ENCODE results near the gene SLC7A4. TPM values are rescaled to one million over a fixed set of nuclear protein-coding genes. Genes with fewer than 3 reads are reported as not detected.
"Not testable (repeated sequence)": the region's sequence is repeated elsewhere in the genome, so short reads cannot be mapped to it uniquely, and the experiment has no call there.

Gene SLC7A4
- total RNA-seq, 2 donors from 2014 or later = not detected

GRCh38 chr22:21052715-21053459, 20.5 kb upstream of the SLC7A4 start:
- H3K4me3 Mint-ChIP-seq = no peak overlapping the region
- H3K27ac Mint-ChIP-seq = no peak overlapping the region
- DNase-seq (ENCODE audit: low spot score) = no peak
- no peak for ATAC-seq
- peaks cover 5 to 13% of the 10 kb centered on the region in 2 donors for H3K27me3 Mint-ChIP-seq
- H3K4me1 Mint-ChIP-seq (ENCODE audit: low read depth in 2 of 2) = peaks cover 10 to 11% of the 10 kb centered on the region in 2 donors
- H3K9me3 Mint-ChIP-seq = no peaks in the 10 kb centered on the region
- no peaks in the 10 kb centered on the region for H3K36me3 Mint-ChIP-seq

DNA sequence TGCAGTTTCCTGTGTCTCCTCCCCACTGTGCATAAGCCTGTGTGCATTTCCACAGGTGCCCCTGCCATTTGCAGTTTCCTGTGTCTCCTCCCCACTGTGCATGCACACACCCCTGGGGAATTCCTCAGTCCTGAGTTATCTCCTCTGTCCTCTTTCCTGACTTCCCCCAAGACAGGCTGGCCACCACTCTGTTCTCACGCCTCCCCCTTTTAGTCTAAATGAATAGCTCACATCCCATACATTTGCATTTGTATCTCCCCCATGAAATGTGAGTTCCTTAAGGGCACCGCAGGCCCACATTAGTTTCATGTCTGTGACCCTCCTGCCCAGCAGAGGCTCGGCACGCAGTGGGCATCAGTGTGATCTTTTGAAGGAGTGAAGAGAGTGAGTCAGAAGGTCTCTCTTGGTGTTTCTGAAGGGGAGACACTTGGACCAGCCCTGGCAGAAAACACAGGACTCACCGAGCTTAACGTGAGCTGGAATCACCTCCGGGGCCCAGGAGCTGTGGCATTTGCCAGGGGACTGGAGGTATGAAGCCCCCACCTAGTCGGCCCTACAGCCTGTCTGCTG, 19.6 kb upstream of the SLC7A4 start:
- no peaks in the 10 kb centered on the region for H3K36me3 Mint-ChIP-seq
- ATAC-seq (no peak), DNase-seq (ENCODE audit: low spot score) (no peak)
- H3K4me1 Mint-ChIP-seq (ENCODE audit: low read depth in 2 of 2) = peaks cover 10 to 11% of the 10 kb centered on the region in 2 donors
- no peak overlapping the region for H3K27ac Mint-ChIP-seq
- no peak overlapping the region for H3K4me3 Mint-ChIP-seq
- H3K27me3 Mint-ChIP-seq = peaks cover 5 to 11% of the 10 kb centered on the region in 2 donors
- H3K9me3 Mint-ChIP-seq = no peaks in the 10 kb centered on the region

- Mint-ChIP-seq H3K9me3 (no peaks in the 10 kb centered on the region), H3K36me3 (no peaks in the 10 kb centered on the region), H3K4me1 (ENCODE audit: low read depth in 2 of 2) (peaks cover 5 to 6% of the 10 kb centered on the region in 2 donors), H3K27ac (no peak overlapping the region), H3K4me3 (no peak overlapping the region), H3K27me3 (peaks cover 0 to 4% of the 10 kb centered on the region in 2 donors)
- ATAC-seq (no peak), DNase-seq (ENCODE audit: low spot score) (no peak)
These were observed 18.9 kb upstream of the SLC7A4 start for GRCh38 chr22:21051145-21051830.

- peaks cover 13 to 14% of the 10 kb centered on the region in 2 donors for H3K4me1 Mint-ChIP-seq (ENCODE audit: low read depth in 2 of 2)
- ATAC-seq; H3K27ac Mint-ChIP-seq; H3K9me3 Mint-ChIP-seq; DNase-seq (ENCODE audit: low spot score); H3K27me3 Mint-ChIP-seq; H3K36me3 Mint-ChIP-seq; H3K4me3 Mint-ChIP-seq: not testable (repeated sequence)
These were observed 16.6 kb upstream of the SLC7A4 start for GRCh38 chr22:21048965-21049364.

GRCh38 chr22:21048448-21048847, 16.1 kb upstream of the SLC7A4 start:
- H3K9me3 Mint-ChIP-seq; H3K36me3 Mint-ChIP-seq; H3K4me3 Mint-ChIP-seq; ATAC-seq; H3K27ac Mint-ChIP-seq; DNase-seq (ENCODE audit: low spot score): not testable (repeated sequence)
- H3K27me3 Mint-ChIP-seq = peaks cover 1 to 11% of the 10 kb centered on the region in 2 donors
- H3K4me1 Mint-ChIP-seq (ENCODE audit: low read depth in 2 of 2) = peaks cover 15% of the 10 kb centered on the region in 2 donors

DNA sequence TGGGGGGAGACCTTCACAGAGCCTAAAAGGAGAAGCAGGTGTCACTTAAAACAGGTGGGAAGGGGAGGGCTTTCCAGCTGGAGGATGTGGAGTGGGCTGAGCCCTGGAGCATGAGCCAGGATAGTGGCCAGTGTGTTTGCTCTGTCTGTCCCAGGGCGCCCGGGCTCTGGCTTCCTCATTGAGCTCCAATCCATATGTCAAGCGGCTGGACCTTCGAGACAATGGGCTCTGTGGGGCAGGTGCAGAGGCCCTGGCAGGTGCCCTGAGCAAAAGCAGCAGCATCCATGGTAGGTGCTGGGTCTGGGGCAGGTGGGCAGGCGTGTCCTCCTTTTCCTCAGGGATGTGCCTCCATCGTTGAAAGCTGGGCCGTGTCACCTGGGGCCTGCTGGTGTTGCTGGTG, 15.4 kb upstream of the SLC7A4 start:
- Mint-ChIP-seq H3K27ac (no peak overlapping the region), H3K9me3 (no peaks in the 10 kb centered on the region), H3K4me1 (ENCODE audit: low read depth in 2 of 2) (peaks cover 20 to 21% of the 10 kb centered on the region in 2 donors), H3K36me3 (no peaks in the 10 kb centered on the region), H3K27me3 (peaks cover 8 to 16% of the 10 kb centered on the region in 2 donors), H3K4me3 (no peak overlapping the region)
- ATAC-seq (no peak), DNase-seq (ENCODE audit: low spot score) (no peak)

DNA sequence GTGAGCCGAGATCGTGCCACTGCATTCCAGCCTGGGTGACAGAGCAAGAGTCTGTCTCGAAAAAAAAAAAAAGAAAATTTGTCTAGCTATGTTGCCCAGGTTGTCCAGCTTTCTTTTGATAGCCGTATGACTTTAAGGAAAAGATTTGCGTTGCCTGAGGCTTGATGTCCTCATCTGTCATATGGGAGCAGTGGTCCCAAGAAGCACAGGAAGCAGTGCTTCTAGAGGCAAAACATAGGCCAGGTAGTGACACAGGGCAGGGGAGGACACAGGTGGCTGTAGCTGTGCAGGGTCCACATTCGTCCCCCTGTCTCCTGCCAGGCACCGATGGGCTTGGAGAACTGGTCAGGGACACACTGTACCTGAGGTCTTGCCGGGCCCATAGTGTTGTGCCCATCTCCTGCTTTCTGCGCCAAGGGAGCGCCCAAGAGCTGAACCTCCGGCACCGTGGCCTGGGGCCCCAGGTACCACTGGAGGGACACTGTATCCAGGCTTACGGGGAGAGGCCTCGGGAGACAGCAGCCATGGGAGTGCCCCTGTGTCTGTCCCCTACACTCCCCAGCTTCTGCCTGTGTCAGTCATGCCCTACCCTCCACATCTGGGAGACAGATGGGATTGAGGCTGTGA, 14.8 kb upstream of the SLC7A4 start:
- no peaks in the 10 kb centered on the region for H3K9me3 Mint-ChIP-seq
- H3K36me3 Mint-ChIP-seq = no peaks in the 10 kb centered on the region
- H3K27me3 Mint-ChIP-seq = peaks cover 11 to 16% of the 10 kb centered on the region in 2 donors
- no peak overlapping the region for H3K27ac Mint-ChIP-seq
- H3K4me3 Mint-ChIP-seq = no peak overlapping the region
- DNase-seq (ENCODE audit: low spot score) = no peak
- ATAC-seq = no peak
- H3K4me1 Mint-ChIP-seq (ENCODE audit: low read depth in 2 of 2) = peaks cover 20 to 21% of the 10 kb centered on the region in 2 donors

DNA sequence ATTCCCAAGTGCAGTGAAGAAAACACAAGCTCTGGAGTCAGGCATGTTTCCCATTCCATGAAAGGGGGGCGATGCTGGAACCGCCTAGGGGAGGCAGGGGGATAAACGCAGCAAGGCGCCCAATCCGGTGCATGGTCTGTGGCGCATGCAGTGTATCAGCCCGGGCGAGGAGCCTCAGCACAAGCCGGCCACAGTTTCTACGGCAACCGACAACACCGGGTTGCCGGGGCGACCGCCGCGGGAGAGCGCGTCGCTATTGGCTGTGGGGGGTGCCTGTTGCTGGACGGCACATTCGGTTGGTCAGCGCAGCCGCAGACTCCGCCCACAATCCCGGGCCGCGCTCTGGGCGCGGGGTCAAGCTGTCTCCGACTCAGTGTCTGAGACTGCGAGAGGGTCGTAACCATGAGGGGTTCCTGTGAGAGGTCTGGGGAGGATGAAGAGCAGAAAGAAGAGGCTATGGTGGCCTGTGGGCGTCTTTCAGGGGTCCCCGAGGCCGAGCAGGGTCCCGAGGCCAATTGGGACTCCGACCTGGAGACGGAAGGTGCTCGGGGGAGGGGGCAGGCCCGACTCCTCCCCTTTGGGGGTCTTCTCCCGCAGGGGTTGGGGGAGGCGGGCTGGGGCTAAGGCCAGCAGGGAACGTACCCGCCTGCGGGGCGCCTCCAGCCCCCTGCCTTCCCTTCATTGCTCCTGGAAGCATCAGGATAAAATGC, 13.4 kb upstream of the SLC7A4 start, which contains the start of gene LRRC74B:
Gene LRRC74B (plus strand): TSS at position 362 of the 710 bp plus-strand sequence. CDS start 41 bp downstream, at position 403.
- H3K9me3 Mint-ChIP-seq = no peaks in the 10 kb centered on the region
- peak within 1 kb of the TSS; percentile 60 to 83 for H3K27ac Mint-ChIP-seq
- peaks cover 20 to 21% of the 10 kb centered on the region in 2 donors for H3K4me1 Mint-ChIP-seq (ENCODE audit: low read depth in 2 of 2)
- peak; percentile 89 for DNase-seq (ENCODE audit: low spot score)
- H3K36me3 Mint-ChIP-seq = no peaks in the 10 kb centered on the region
- H3K4me3 Mint-ChIP-seq = peak within 1 kb of the TSS; percentile 84
- ATAC-seq = peak; percentile 94 to 96
- peaks cover 11 to 16% of the 10 kb centered on the region in 2 donors for H3K27me3 Mint-ChIP-seq

- Mint-ChIP-seq H3K4me1 (ENCODE audit: low read depth in 2 of 2) (peaks cover 20 to 21% of the 10 kb centered on the region in 2 donors), H3K4me3 (peak overlapping the region; percentile 84), H3K27ac (peak overlapping the region; percentile 60 to 83), H3K36me3 (no peaks in the 10 kb centered on the region), H3K27me3 (peaks cover 11 to 16% of the 10 kb centered on the region in 2 donors), H3K9me3 (no peaks in the 10 kb centered on the region)
- DNase-seq (ENCODE audit: low spot score) = no peak
- ATAC-seq = peak in 1 of 2 donors; percentile 7
These were observed 12.7 kb upstream of the SLC7A4 start for GRCh38 chr22:21044931-21045584.

DNA sequence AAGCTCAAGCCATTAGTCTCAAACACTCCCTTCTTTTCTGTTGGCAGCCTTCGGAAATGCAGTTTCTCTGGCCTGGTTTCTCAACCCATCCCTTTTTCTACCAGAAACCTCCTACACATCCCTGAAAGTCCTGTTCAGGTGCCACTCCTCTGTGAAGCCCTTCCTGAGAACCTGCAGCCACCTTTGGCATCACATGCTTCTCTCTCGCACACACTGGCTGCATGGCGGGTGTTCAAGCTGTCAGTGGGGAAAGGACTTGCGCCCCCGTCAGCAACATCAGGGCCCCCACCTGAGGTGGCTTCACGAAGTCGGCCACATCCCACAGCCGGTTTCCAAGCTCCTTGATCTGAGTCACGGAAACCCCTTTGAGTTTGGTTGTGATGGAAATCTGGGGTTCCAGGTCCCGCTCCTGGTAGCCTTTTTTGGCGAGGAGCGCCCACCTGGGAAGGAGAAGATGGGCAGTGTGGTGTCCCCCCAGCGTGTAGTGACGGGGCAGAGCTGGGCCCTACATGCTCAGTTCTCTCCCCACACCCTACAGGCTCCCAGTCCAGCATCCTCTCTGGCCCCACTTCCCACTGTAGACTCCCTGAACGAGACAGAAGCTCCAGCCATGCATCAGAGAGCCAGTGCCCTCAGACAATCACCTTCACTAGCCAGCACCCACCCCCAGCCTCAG, 11.6 kb upstream of the SLC7A4 start:
- ATAC-seq (no peak), DNase-seq (ENCODE audit: low spot score) (no peak)
- peaks cover 20 to 21% of the 10 kb centered on the region in 2 donors for H3K4me1 Mint-ChIP-seq (ENCODE audit: low read depth in 2 of 2)
- H3K4me3 Mint-ChIP-seq = no peak overlapping the region
- H3K27me3 Mint-ChIP-seq = peaks cover 11 to 16% of the 10 kb centered on the region in 2 donors
- H3K9me3 Mint-ChIP-seq = no peaks in the 10 kb centered on the region
- no peaks in the 10 kb centered on the region for H3K36me3 Mint-ChIP-seq
- H3K27ac Mint-ChIP-seq = no peak overlapping the region

GRCh38 chr22:21042978-21043859, 10.9 kb upstream of the SLC7A4 start:
- H3K4me3 Mint-ChIP-seq = no peak overlapping the region
- no peaks in the 10 kb centered on the region for H3K36me3 Mint-ChIP-seq
- DNase-seq (ENCODE audit: low spot score) = no peak
- H3K27me3 Mint-ChIP-seq = peaks cover 11 to 16% of the 10 kb centered on the region in 2 donors
- peaks cover 20 to 21% of the 10 kb centered on the region in 2 donors for H3K4me1 Mint-ChIP-seq (ENCODE audit: low read depth in 2 of 2)
- ATAC-seq = no peak
- H3K9me3 Mint-ChIP-seq = no peaks in the 10 kb centered on the region
- H3K27ac Mint-ChIP-seq = no peak overlapping the region
